GM19397 (cell line): ENCODE measurements around the gene CDK5RAP1.

Experiments used
- ATAC-seq: cut with Tn5 transposase; IDR thresholded peaks from one replicate; pipeline ENCODE4 v1.9.1; 2021; ENCODE audit warnings: mild to moderate bottlenecking, moderate library complexity; ENCODE audit not compliant: unreplicated experiment

The CDK5RAP1 gene

DNA sequence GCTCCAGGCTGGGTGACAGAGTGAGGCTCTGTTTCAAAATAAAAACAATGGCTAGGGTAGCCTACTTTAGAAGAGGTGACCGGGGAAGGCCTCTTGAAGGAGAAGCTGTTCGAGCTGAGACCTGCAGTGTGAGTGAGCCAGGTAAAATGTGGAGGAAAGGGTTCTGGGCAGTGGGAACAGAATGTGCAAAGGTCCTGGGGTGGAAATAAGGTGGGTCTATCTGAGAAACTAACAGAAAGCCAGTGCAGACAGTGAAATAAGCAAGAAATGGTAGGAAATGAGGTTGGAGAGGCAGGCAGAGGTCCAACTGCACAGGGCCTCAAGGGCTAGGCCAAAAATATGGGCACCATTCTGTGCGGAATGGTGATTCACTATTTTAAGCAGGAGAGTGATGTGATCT is 64.9 kb downstream of the CDK5RAP1 start:
- no peak for ATAC-seq

DNA sequence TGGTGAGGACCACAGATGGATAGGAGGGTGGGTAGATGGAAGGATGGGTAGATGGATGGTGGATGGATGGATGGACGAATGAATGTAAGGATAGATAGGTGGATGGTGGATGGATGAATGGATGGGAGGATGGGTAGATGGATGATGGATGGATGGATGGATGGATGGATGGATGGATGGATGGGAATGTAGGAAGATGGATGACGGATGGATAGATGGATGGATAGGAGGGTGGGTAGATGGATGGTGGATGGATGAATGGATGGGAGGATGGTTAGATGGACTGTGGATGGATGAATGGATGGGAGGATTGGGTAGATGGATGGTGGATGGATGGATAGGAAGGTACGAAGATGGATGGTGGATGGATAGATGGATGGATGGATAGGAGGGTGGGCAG is 67.2 kb downstream of the CDK5RAP1 start:
- ATAC-seq, result no peak

DNA sequence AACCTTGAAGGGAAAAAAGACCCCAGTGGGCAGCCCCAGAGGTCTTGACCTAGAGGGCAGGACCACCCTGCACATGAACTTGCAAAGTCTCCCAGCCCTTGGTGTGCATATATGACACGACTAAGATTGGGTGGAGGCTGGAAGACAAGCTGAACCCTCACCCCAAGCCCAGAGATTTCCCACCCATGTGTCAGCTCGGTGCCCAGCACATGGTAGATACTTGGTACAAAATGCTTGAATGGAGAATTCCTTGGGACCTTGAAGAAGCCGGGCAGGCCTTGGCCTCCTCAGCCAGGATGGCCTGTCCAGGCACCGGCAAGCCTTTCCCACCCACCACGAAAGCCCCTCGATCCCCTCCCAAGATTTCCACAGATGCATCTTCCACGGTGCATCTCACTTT is 67.7 kb downstream of the CDK5RAP1 start:
- no peak for ATAC-seq

- ATAC-seq, result no peak
These were observed 68.3 kb downstream of the CDK5RAP1 start for GRCh38 chr20:33332905-33333456.

GRCh38 chr20:33328157-33329137 is 72.9 kb downstream of the CDK5RAP1 start:
- no peak for ATAC-seq

DNA sequence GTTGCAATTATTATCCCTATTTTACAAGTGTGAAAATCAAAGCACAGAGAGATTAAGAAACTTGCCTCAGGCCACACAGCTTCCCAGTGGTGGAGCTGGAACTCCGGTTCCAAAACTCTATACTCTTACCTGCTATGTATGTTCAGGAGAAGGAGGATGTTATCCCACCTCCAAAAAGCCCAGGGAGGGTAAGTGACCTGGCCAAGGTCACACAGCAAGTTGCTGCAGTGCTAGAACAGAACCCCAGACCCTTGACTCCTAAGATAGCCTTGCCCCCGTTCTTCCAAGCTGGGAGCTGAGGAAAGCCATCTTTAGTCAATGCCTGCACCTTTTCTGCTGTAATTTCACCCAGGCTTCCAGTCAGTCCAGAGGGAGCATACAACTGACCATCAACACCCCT is 76.0 kb downstream of the CDK5RAP1 start:
- no peak for ATAC-seq

- ATAC-seq, result no peak
These were observed 78.1 kb downstream of the CDK5RAP1 start for GRCh38 chr20:33323236-33323635.

GRCh38 chr20:33322456-33322855 is 78.9 kb downstream of the CDK5RAP1 start:
- no peak for ATAC-seq

- ATAC-seq, result no peak
These were observed 81.3 kb downstream of the CDK5RAP1 start for GRCh38 chr20:33320006-33320405.

- no peak for ATAC-seq
These were observed 83.3 kb downstream of the CDK5RAP1 start for GRCh38 chr20:33318096-33318429.

GRCh38 chr20:33317424-33318095 is 83.8 kb downstream of the CDK5RAP1 start:
- ATAC-seq, result no peak

- no peak for ATAC-seq
These were observed 84.4 kb downstream of the CDK5RAP1 start for GRCh38 chr20:33316958-33317357.

- ATAC-seq, result no peak
These were observed 85.0 kb downstream of the CDK5RAP1 start for GRCh38 chr20:33316343-33316742.

DNA sequence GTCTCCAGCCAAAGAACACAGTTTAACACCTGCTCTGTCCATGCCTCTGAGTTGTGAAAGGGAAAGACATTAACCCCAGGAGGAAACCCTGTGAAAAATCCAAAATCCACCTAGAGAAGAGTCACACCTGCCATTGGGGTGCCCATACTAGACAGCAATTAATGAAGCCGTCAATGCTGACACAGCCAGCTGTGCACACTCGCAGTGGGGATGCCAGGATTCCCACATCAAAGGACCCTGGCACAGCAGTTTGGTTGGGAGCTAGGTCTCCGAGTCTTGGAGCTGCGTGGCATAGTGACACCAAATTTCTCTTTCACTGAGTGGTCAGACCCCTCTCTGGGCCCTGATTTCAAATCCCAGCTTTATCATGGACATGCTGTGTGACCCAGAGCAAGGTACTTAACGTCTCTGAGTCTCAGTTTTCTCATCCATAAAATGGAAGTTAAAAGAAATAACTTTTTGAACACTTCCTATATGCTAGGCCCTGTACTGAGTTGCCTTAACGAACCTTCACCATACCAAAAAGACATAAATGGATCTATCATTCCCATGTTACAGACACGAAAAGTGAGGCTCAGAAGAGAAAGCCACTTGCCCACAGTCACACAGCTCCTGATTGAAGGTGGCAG is 87.5 kb downstream of the CDK5RAP1 start:
- no peak for ATAC-seq

DNA sequence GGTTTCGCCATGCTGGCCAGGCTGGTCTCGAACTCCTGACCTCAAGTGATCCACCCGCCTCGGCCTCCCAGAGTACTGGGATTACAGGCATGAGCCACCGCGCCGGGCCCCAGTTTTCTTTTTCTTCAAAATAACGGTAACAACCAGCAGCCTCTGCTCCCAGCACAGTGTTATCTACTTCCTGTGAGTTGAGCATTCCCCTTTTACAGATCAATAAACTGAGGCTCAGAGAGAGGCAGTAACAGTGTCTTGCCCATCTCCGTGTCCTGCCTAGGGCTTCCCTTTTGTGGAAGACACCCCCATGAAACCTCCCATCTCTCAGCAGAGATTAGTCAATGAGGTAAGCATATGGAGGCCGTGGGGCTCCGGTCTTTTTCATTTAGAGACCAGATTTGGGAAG is 88.7 kb downstream of the CDK5RAP1 start:
- no peak for ATAC-seq

GRCh38 chr20:33311996-33312395 is 89.3 kb downstream of the CDK5RAP1 start:
- ATAC-seq, result no peak

GRCh38 chr20:33311011-33311410 is 90.3 kb downstream of the CDK5RAP1 start:
- no peak for ATAC-seq

DNA sequence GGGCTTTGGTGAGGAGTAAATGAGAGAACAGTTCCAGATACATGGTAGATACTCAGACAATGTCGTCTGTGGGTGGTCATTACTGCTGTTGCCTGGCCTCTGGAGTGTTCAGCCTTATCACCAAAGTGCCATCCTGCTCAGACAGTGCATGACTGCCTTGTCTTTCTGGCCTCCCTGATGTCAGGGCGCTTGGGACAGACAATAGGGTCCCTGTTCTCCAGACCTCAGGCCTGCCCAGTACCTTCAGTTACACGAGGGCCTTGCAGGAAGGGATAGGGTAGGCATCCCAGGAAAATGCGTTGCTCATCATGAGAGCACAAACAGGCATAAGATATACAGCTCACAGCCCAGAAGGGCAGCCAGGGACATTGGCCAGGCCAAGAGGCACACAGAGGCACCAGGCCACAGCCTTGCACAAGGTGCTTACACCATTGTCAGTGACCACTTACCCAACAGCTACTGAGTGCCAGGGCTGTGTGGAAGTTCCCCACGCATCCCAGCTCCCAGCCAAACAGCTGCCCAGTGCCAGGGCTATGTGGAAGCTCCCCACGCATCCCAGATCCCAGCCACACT is 90.9 kb downstream of the CDK5RAP1 start:
- ATAC-seq, result no peak

DNA sequence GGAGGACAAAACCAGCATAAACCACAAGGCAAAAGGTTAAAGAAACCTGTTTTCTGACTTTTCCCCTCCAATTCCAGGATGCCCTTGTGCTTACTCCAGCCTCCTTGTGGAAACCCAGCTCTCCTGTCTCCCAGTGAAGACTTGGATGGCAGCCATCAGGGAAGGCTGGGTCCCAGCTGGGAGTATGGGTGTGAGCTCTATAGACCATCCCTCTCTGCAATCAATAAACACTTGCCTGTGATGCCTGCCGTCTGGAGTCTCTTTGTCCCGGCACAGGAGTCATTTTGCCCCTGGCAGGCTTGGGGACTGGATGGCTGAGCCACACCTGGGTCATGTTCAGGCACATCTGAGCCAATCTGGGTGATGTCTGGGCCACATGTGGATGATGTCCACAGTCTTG is 91.7 kb downstream of the CDK5RAP1 start:
- ATAC-seq, result no peak
